Upper lobe of right lung (tissue), 1 donor: Measurements from ENCODE around the gene CYP39A1. TPM values are rescaled to one million over a fixed set of nuclear protein-coding genes. Genes with fewer than 3 reads are reported as not detected.

Source experiments
- ATAC-seq: fragments of 200-7000 bp; cut with Tn5 transposase; one replicate; pipeline ENCODE4 v1.9.1; 2020; ENCODE audit warnings: mild to moderate bottlenecking, moderate library complexity
- DNase-seq: peaks from one replicate; pipeline ENCODE4 v3.0.0-alpha.2; 2020
- H3K27ac ChIP-seq: fragments of 200-600 bp; one replicate; pipeline ENCODE4 v1.8.0; 2022
- H3K27me3 ChIP-seq: fragments of 200-600 bp; one replicate; pipeline ENCODE4 v1.8.0; 2022; ENCODE audit warnings: mild to moderate bottlenecking
- H3K36me3 ChIP-seq: fragments of 200-600 bp; one replicate; pipeline ENCODE4 v1.8.0; 2022
- H3K4me1 ChIP-seq: fragments of 200-600 bp; one replicate; pipeline ENCODE4 v1.8.0; 2022
- H3K4me3 ChIP-seq: fragments of 200-600 bp; one replicate; pipeline ENCODE4 v1.8.0; 2022; ENCODE audit warnings: mild to moderate bottlenecking
- H3K9me3 ChIP-seq: fragments of 200-600 bp; one replicate; pipeline ENCODE4 v1.8.0; 2022
- intact Hi-C: fragments of 100-400 bp; cut with DNase I; formaldehyde crosslinking; loops from one replicate; pipeline ENCODE4 v1.11.0; 2022
- total RNA-seq: library from RNA; stranded (reverse); fragmentation: NEBNext Ultra II Directional; extraction: Animal tissue kit (Norgen Biotek cat#: 25700); gene quantifications from one replicate; pipeline ENCODE4 v1.2.1, GENCODE V29; 2021
- TF ChIP-seq, protein P1 (sequence below): fragments of 200-600 bp; IDR thresholded peaks from one replicate; pipeline ENCODE4 v1.8.0; 2022; ENCODE audit warnings: antibody characterized with exemption
- donor health status: DM: no; HTN: yes; CAD: no; lungs with severe emphysema.

Gene CYP39A1
- total RNA-seq, 1 donor from 2014 or later, result 7.8 TPM

DNA sequence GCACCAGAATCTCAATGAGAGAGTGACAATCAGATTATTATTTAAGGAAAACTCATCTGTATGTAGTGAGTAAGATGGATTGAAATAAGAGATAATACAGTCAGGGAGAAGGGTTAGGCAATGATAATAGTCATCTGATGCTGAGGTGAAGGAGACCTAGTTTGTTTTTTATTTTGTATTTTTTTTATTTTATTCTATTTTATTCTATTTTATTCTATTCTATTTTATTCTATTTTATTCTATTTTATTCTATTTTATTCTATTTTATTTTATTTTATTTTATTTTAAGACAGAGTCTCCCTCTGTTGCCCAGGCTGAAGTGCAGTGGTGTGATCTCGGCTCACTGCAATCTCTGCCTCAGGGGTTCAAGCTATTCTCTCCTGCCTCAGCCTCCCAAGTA, 88.7 kb downstream of the CYP39A1 start:
- no peaks in the 10 kb centered on the region for H3K9me3 ChIP-seq
- no peaks in the 10 kb centered on the region for H3K4me1 ChIP-seq
- intact Hi-C loops, result no loop called here
- H3K36me3 ChIP-seq, result no peaks in the 10 kb centered on the region
- TF ChIP-seq, protein P1, sequence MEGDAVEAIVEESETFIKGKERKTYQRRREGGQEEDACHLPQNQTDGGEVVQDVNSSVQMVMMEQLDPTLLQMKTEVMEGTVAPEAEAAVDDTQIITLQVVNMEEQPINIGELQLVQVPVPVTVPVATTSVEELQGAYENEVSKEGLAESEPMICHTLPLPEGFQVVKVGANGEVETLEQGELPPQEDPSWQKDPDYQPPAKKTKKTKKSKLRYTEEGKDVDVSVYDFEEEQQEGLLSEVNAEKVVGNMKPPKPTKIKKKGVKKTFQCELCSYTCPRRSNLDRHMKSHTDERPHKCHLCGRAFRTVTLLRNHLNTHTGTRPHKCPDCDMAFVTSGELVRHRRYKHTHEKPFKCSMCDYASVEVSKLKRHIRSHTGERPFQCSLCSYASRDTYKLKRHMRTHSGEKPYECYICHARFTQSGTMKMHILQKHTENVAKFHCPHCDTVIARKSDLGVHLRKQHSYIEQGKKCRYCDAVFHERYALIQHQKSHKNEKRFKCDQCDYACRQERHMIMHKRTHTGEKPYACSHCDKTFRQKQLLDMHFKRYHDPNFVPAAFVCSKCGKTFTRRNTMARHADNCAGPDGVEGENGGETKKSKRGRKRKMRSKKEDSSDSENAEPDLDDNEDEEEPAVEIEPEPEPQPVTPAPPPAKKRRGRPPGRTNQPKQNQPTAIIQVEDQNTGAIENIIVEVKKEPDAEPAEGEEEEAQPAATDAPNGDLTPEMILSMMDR, result no peak
- no peaks in the 10 kb centered on the region for H3K27me3 ChIP-seq
- DNase-seq (no peak), ATAC-seq (no peak)
- no peak overlapping the region for H3K27ac ChIP-seq
- no peak overlapping the region for H3K4me3 ChIP-seq

DNA sequence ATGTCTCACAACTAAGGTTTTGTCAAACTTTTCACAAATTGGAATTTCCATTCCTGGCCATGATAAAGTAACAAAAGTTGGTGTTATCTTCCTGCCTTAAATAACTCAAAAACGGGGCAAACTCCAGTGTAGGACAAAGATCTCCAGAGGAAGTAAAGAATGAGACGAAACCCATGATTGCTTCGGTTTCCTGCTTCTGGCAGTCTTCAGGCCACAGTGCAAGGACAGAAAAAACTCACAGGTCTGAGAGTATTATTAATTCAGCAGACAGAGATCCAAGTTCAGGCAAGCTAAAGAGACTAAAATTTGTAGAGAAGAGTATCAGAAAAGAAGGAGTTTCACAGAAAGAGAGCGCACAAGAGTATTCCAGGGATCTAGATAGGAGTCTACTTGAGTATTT, 96.6 kb downstream of the CYP39A1 start:
- no peak for ATAC-seq

DNA sequence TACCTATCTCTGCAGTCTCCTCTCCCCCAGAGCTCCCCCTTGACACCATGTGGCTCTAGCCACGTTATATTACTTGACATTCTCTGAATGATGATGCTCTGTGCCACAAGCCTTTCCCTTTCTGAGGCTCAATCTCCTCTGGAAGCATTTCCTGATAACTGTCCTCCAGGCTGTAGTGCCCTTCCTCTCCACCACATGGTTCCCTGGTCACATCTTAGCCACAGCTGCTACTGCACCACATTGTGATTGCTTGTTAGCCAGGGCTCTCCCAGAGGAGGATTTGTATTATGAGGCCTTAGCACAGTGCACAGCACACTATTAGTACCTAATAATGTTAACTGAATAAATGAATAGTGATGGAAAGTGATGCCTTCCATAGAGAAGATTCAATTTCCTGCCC, 97.5 kb downstream of the CYP39A1 start:
- Histone ChIP-seq H3K4me3 (no peak overlapping the region), H3K4me1 (no peaks in the 10 kb centered on the region), H3K27ac (no peak overlapping the region), H3K27me3 (no peaks in the 10 kb centered on the region), H3K9me3 (no peaks in the 10 kb centered on the region), H3K36me3 (no peaks in the 10 kb centered on the region)
- DNase-seq (no peak), ATAC-seq (no peak)
- TF ChIP-seq, protein P1, result no peak
- intact Hi-C loops, result no loop called here

More for the DNA sequence above, 96.6 kb downstream of the CYP39A1 start:
- no peaks in the 10 kb centered on the region for H3K9me3 ChIP-seq
- no peaks in the 10 kb centered on the region for H3K36me3 ChIP-seq
- H3K4me3 ChIP-seq, result no peak overlapping the region
- intact Hi-C loops, result no loop called here
- no peak overlapping the region for H3K27ac ChIP-seq
- H3K27me3 ChIP-seq, result no peaks in the 10 kb centered on the region
- TF ChIP-seq, protein P1, result no peak
- H3K4me1 ChIP-seq, result no peaks in the 10 kb centered on the region
- no peak for DNase-seq

DNA sequence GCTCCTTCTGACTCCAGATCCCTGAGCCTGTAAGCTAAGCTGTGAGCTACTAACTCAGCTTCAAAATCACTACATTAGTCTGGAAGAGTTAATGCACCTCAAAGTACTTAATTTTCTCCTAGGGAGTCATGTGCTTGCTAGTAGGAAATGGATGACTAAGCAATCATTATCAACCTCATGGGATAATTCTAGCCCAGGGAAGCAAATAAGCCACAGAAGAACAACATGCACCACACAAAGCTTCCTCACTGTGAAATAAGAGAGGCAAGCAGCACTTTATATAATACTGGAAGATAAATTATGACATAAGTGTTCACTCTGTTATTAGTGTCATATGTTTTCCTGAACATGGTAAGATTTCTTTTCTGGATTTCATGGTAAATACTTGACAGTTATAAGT, 103.5 kb downstream of the CYP39A1 start:
- Histone ChIP-seq H3K4me3 (no peak overlapping the region), H3K36me3 (no peaks in the 10 kb centered on the region), H3K27me3 (no peaks in the 10 kb centered on the region), H3K9me3 (no peaks in the 10 kb centered on the region), H3K27ac (no peak overlapping the region), H3K4me1 (no peaks in the 10 kb centered on the region)
- ATAC-seq (no peak), DNase-seq (no peak)
- intact Hi-C loops, result no loop called here
- TF ChIP-seq, protein P1, result no peak

DNA sequence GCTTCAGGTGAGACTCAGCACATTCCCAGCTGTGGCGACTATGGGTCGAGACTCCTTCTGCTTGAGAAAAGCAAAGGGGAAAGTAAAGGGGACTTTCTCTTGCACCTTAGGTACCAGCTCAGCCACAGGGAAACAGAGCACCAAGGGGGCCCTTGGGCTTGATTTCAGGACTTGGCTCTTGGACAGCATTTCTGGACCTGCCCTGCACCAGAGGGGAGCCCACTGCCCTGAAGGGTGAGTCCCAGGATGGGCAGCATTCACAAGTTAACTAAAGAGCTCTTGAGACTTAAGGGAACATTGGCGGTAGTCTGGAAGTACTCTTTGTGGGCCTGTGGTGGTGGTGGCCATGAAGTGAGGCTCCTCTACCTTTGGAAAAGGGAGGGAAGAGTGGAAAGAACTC, 111.1 kb downstream of the CYP39A1 start:
- TF ChIP-seq, protein P1, result no peak
- H3K36me3 ChIP-seq, result no peaks in the 10 kb centered on the region
- no peak for DNase-seq
- no peak overlapping the region for H3K27ac ChIP-seq
- no peaks in the 10 kb centered on the region for H3K27me3 ChIP-seq
- no peaks in the 10 kb centered on the region for H3K4me1 ChIP-seq
- ATAC-seq, result no peak
- no peak overlapping the region for H3K4me3 ChIP-seq
- no peaks in the 10 kb centered on the region for H3K9me3 ChIP-seq
- intact Hi-C loops, result no loop called here

DNA sequence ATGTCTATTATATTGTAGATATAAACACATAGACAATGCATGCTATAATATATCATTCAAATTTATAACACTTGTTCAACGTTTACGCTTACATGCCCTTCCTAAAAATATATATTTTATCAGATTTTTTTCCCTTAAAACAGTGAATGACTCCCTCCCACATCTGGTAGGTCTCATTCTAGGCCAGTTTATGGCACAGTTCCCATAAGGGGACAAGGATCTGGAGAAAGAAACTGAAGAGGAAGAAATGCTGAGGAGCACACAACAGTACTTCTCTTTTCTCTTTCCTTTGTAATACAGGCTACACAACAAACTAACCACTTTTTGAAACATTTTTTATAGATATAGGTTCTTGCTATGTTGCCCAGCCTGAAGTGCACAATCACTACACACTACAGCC, 112.8 kb downstream of the CYP39A1 start:
- DNase-seq, result no peak

More for the DNA sequence above, 112.8 kb downstream of the CYP39A1 start:
- Histone ChIP-seq H3K36me3 (no peaks in the 10 kb centered on the region), H3K4me1 (no peaks in the 10 kb centered on the region), H3K27ac (no peak overlapping the region), H3K4me3 (no peak overlapping the region), H3K27me3 (no peaks in the 10 kb centered on the region), H3K9me3 (no peaks in the 10 kb centered on the region)
- intact Hi-C loops, result no loop called here
- ATAC-seq, result no peak
- TF ChIP-seq, protein P1, result no peak
